ENCODE results near the gene BMPR2. TPM values are rescaled to one million over a fixed set of nuclear protein-coding genes. Genes with fewer than 3 reads are reported as not detected.
"Not testable (repeated sequence)": the region's sequence is repeated elsewhere in the genome, so short reads cannot be mapped to it uniquely, and the experiment has no call there.

Gene BMPR2
- total RNA-seq, 1 donor: 44.2 TPM

DNA sequence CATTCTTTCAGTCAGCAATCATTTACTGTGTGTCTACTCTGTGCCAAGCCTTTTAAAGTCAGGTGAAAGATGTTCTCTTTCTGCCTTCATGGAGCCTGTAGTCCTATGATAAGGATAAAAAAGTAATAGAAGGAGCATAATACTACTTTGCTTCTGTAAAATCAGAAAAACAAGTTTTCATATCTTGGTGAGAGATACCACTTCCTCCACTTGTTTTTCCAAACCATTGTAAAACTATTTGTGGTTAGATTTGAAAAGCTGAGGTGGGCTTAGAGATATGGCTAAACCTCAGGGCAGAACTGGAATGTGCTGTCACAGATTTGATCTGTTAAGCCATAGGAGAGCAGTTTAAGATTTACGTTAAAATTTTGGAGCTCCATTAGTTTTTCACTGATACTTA lies 153.9 kb downstream of the BMPR2 start:
- Histone ChIP-seq H3K4me2 (ENCODE audit: insufficient read depth, low read length) (no peak overlapping the region), H3K9me3 (ENCODE audit: low read depth, low read length) (no peaks in the 10 kb centered on the region), H3K4me3 (ENCODE audit: insufficient read depth, low read length) (no peak overlapping the region), H3K27me3 (ENCODE audit: insufficient read depth, low read length) (no peaks in the 10 kb centered on the region), H2AFZ (ENCODE audit: low read length) (no peak overlapping the region), H3K36me3 (ENCODE audit: insufficient read depth, low read length) (no peaks in the 10 kb centered on the region), H3K79me2 (ENCODE audit: insufficient read depth, low read length) (no peaks in the 10 kb centered on the region), H4K20me1 (ENCODE audit: insufficient read depth, low read length) (no peaks in the 10 kb centered on the region), H3K27ac (ENCODE audit: low read depth, low read length) (no peak overlapping the region), H3K4me1 (ENCODE audit: insufficient read depth, low read length) (peaks cover 10% of the 10 kb centered on the region)
- TF ChIP-seq CTCF (IDR thresholded peaks at IDR 0.05; ENCODE audit: extremely low read depth, low read depth, low read length): no peak
- DNase-seq (ENCODE audit: insufficient read length, low spot score, missing footprints): no peak

DNA sequence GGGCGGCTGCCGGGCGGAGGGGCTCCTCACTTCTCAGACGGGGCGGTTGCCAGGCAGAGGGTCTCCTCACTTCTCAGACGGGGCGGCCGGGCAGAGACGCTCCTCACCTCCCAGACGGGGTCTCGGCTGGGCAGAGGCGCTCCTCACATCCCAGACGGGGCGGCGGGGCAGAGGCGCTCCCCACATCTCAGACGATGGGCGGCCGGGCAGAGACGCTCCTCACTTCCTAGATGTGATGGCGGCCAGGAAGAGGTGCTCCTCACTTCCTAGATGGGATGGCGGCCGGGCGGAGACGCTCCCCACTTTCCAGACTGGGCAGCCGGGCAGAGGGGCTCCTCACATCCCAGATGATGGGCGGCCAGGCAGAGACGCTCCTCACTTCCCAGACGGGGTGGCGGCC lies 159.2 kb downstream of the BMPR2 start:
- not testable (repeated sequence) for H2AFZ ChIP-seq (ENCODE audit: low read length); H3K4me2 ChIP-seq (ENCODE audit: insufficient read depth, low read length); H3K36me3 ChIP-seq (ENCODE audit: insufficient read depth, low read length); H3K4me1 ChIP-seq (ENCODE audit: insufficient read depth, low read length); H3K27me3 ChIP-seq (ENCODE audit: insufficient read depth, low read length); H3K4me3 ChIP-seq (ENCODE audit: insufficient read depth, low read length); DNase-seq (ENCODE audit: insufficient read length, low spot score, missing footprints); H4K20me1 ChIP-seq (ENCODE audit: insufficient read depth, low read length); H3K27ac ChIP-seq (ENCODE audit: low read depth, low read length); H3K9me3 ChIP-seq (ENCODE audit: low read depth, low read length); H3K79me2 ChIP-seq (ENCODE audit: insufficient read depth, low read length)

DNA sequence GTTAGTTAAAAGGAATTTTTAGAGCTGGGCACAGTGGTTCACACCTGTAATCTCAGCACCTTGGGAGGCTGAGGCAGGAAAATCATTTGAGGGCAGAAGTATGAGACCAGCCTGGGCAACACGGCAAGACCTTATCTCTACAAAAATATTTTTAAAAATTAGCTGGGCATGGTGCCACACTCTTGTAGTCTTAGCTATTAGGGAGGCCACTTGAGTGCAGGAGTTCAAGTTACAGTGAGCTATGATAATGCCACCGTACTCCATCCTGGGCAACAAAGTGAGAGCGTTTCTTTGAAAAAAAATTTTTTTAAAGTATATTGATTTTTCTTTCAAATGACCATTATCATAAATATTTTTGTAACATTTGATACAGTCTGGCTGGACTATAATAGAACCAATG lies 165.0 kb downstream of the BMPR2 start:
- no peak overlapping the region for H3K4me3 ChIP-seq (ENCODE audit: insufficient read depth, low read length)
- no peaks in the 10 kb centered on the region for H4K20me1 ChIP-seq (ENCODE audit: insufficient read depth, low read length)
- no peaks in the 10 kb centered on the region for H3K27me3 ChIP-seq (ENCODE audit: insufficient read depth, low read length)
- H3K9me3 ChIP-seq (ENCODE audit: low read depth, low read length): no peaks in the 10 kb centered on the region
- H3K79me2 ChIP-seq (ENCODE audit: insufficient read depth, low read length): no peaks in the 10 kb centered on the region
- H3K4me1 ChIP-seq (ENCODE audit: insufficient read depth, low read length): no peaks in the 10 kb centered on the region
- DNase-seq (ENCODE audit: insufficient read length, low spot score, missing footprints): no peak
- TF ChIP-seq CTCF (IDR thresholded peaks at IDR 0.05; ENCODE audit: extremely low read depth, low read depth, low read length): no peak
- no peak overlapping the region for H3K27ac ChIP-seq (ENCODE audit: low read depth, low read length)
- no peak overlapping the region for H2AFZ ChIP-seq (ENCODE audit: low read length)
- no peak overlapping the region for H3K4me2 ChIP-seq (ENCODE audit: insufficient read depth, low read length)
- no peaks in the 10 kb centered on the region for H3K36me3 ChIP-seq (ENCODE audit: insufficient read depth, low read length)

GRCh38 chr2:202542142-202542541 lies 166.0 kb downstream of the BMPR2 start:
- DNase-seq (ENCODE audit: insufficient read length, low spot score, missing footprints): no peak
- Histone ChIP-seq H3K4me1 (ENCODE audit: insufficient read depth, low read length) (no peaks in the 10 kb centered on the region), H3K27me3 (ENCODE audit: insufficient read depth, low read length) (no peaks in the 10 kb centered on the region), H3K4me2 (ENCODE audit: insufficient read depth, low read length) (no peak overlapping the region), H3K4me3 (ENCODE audit: insufficient read depth, low read length) (no peak overlapping the region), H3K27ac (ENCODE audit: low read depth, low read length) (no peak overlapping the region), H4K20me1 (ENCODE audit: insufficient read depth, low read length) (no peaks in the 10 kb centered on the region), H3K79me2 (ENCODE audit: insufficient read depth, low read length) (no peaks in the 10 kb centered on the region), H2AFZ (ENCODE audit: low read length) (no peak overlapping the region), H3K9me3 (ENCODE audit: low read depth, low read length) (no peaks in the 10 kb centered on the region), H3K36me3 (ENCODE audit: insufficient read depth, low read length) (no peaks in the 10 kb centered on the region)
- no peak for TF ChIP-seq CTCF (IDR thresholded peaks at IDR 0.05; ENCODE audit: extremely low read depth, low read depth, low read length)

GRCh38 chr2:202545523-202545922 lies 169.4 kb downstream of the BMPR2 start:
- peak; percentile 39 for DNase-seq (ENCODE audit: insufficient read length, low spot score, missing footprints)

More at GRCh38 chr2:202545523-202545922, 169.4 kb downstream of the BMPR2 start:
- TF ChIP-seq CTCF (IDR thresholded peaks at IDR 0.05; ENCODE audit: extremely low read depth, low read depth, low read length): no peak
- Histone ChIP-seq H3K4me2 (ENCODE audit: insufficient read depth, low read length) (no peak overlapping the region), H3K36me3 (ENCODE audit: insufficient read depth, low read length) (no peaks in the 10 kb centered on the region), H3K4me1 (ENCODE audit: insufficient read depth, low read length) (no peaks in the 10 kb centered on the region), H3K9me3 (ENCODE audit: low read depth, low read length) (no peaks in the 10 kb centered on the region), H3K79me2 (ENCODE audit: insufficient read depth, low read length) (no peaks in the 10 kb centered on the region), H3K4me3 (ENCODE audit: insufficient read depth, low read length) (no peak overlapping the region), H4K20me1 (ENCODE audit: insufficient read depth, low read length) (no peaks in the 10 kb centered on the region), H3K27me3 (ENCODE audit: insufficient read depth, low read length) (no peaks in the 10 kb centered on the region), H2AFZ (ENCODE audit: low read length) (no peak overlapping the region), H3K27ac (ENCODE audit: low read depth, low read length) (no peak overlapping the region)

Measured in osteoblast (primary cell).